HG03571 (cell line): Measurements from ENCODE around the gene DUOX2.
"Not testable (repeated sequence)": the region's sequence is repeated elsewhere in the genome, so short reads cannot be mapped to it uniquely, and the experiment has no call there.

ENCODE experiments used
- ATAC-seq: cut with Tn5 transposase; IDR thresholded peaks from one replicate; pipeline ENCODE4 v1.9.1; 2021; ENCODE audit not compliant: unreplicated experiment

DUOX2 gene

DNA sequence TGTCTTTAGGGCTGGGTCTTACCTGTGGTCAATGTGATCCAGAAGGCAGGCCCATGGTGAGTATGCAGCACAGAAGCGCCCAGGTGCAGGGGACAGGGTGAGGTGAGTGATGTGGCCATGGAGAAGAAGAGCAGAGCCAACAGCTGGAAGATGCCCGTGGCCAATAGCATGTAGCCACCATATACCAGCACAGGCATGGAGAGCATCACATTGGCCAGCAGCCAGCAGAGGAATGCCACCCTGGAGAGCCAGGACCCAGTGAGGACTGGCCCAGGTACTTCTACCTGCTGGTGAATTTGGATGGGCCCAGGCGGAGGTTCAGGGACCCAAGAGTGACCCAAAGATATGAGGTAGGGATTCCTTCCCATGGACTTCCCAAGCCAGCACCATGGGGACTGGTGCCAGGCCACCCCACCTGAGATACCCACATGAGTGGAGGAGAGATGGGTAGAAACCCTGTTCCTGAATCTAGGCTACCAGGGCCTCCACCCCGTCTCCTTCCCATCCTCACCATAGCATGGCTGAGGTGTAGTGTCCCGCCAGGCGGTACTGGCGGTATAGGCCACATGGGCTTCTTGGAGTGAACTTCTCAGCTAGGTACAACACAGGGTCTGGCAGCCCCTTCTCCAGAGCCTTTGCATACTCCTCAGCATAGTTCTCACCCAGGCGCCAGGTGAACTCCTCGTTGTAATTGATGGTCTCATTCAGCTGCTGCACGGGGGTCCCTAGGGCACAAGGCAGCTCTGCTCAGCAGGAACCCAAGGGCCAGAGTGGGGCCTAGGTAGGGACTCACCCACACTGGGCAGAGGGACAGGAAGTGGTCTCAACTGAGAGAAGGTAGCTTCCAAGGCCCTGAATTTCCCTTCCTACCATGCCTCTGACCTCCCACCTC, 6.4 kb upstream of the DUOX2 start:
- ATAC-seq, result no peak

- no peak for ATAC-seq
Measured at GRCh38 chr15:45118996-45119395, 5.0 kb upstream of the DUOX2 start.

DNA sequence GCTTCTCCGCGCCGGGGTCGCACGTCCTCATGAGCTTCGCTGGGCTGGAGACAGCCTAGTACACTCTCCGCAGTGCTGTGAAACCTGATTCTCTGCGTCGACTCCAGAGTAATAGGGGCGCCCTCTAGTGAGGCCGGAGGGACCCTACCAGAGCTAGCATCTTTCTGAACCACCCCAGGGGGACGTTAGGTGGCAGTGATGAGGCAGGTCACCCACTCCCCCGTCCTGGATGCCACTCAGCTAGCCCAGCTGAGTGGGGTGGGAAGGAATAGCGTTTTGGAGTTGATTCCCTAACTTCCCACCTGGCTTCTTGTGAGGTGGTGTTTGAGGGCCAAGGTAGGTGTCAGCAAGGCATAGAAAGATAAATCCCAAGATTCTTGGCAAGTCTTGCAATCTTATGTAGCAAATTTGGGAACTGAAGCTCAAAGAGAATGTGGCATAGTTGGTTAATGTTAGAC, 4.2 kb upstream of the DUOX2 start:
- peak; percentile 80 for ATAC-seq

GRCh38 chr15:45117308-45118130, 3.5 kb upstream of the DUOX2 start:
- no peak for ATAC-seq

DNA sequence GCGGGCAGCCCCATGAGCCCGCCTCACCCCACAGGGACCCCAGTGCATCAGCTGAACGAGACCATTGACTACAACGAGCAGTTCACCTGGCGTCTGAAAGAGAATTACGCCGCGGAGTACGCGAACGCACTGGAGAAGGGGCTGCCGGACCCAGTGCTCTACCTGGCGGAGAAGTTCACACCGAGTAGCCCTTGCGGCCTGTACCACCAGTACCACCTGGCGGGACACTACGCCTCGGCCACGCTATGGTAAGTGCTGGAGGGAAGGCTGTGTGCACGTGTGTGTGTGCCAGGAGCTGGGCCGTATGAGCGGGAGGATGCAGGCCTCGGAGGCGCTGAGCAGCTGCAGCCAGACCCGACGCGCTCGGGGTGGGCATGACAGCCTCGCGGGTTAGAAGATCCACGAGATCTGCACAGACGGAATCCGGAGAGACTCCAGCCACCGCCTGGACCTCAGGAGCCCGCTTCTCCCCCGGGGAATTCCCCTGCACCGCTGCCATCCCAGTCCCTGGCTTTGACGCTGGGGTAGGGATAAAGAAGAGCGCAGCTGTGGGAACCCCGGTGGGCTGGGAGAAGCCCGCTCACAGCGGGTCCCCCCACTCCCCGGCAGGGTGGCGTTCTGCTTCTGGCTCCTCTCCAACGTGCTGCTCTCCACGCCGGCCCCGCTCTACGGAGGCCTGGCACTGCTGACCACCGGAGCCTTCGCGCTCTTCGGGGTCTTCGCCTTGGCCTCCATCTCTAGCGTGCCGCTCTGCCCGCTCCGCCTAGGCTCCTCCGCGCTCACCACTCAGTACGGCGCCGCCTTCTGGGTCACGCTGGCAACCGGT, 2.7 kb upstream of the DUOX2 start:
- ATAC-seq, result no peak

- ATAC-seq, result no peak
Measured at GRCh38 chr15:45116006-45116481, 2.1 kb upstream of the DUOX2 start.

DNA sequence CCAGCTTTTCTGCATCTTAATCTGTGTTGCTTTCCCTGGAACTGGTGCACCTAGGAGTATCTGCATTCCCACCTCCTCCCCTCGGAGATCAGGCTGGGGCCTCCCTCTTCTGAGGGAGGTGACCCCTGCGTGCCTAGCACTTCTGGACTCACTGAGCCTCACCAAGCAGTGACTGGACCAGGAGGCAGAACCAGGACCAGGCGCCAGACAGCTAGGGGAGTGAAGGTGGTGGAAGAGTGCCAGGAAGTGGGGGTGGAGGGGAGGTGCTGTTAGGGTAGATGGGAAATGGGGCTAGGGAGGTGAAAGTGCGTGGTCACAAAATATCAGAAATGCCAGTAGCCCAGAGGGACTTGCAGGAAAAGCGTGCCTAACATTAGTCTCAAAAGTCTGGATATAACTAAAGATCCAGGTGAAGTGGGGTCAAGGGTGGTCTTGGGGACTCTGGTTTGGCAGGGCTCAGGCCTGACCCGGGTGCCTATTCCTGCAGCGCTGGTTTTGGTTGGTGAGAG, 1.4 kb upstream of the DUOX2 start:
- ATAC-seq, result no peak

DNA sequence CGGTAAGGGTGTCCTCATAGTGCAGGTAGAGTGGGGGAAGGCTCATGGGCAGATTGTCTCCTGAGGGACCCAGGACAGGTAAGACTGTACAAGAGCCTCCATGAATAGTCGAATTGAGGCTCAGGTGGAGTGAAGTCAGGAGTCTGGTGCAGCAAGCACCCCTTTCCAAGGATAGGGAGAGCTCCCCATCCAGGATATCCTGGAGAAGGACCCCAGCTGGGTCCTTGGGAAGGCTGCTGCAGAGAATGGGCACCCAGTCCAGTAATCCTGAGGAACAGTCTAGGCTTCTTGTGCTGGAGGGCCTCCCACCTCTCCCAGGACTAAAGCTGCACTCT, 746 bp upstream of the DUOX2 start:
- no peak for ATAC-seq

GRCh38 chr15:45113380-45113990, 487 bp downstream of the DUOX2 start:
- ATAC-seq, result no peak

DNA sequence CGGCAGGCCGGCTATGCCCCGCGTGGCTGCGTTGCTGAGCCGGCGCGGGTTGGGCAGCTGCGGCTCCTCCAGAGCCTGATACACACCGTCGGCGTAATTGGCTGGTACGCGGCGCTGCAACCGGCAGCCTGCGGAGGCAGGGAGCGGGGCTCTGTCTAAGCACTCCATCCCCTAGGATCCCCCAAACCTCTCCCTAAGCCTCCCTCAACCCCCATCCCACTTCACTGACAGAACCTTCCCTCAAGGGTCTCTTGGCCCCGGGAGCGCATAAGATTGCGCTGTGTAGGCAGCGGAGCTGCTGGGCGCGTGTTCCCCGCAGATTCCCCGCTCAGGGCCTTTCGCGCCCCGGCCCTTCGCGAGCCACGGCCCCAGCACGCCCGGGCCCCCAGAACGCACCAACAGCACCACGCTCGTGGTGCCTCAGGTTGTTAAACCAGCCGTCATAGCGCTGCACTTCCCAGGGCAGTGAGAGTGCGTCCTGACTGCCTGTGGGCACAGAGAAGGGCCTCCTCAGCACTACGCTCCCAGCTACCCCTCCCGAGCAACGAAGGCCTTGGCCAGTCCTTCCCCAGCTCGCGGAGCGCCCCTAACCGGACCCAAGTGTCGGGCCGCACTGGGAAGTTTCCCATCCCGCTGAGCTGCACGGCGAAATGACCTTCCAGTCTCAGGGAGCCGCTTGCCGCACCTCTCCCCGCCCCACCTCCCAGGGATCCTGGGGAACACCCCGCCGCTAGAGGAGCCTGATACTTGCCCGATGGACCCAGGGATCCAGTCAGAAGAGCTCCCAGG, 1.2 kb downstream of the DUOX2 start:
- ATAC-seq, result no peak

DNA sequence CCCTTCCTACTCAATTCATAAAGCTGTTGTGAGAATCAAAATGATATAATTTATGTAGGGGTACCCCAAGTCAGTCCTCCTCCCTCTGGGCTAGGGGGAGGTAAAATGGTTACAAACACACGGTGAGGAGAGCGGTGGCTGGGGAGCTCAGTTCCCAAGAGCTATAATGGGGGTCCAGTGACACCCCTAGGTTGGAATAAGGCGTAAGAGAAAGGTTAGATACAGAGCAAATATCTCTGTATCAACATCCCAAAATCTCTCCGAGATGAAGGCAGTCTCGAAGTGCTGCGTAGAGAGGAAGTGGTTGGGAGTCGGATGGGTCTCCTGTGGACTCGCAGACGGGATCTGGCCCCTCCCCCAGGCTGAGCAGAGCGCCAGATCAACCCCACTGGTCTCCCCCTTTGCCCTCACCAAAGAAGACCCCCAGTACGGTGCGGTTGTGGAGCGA, 1.8 kb downstream of the DUOX2 start:
- ATAC-seq, result no peak

DNA sequence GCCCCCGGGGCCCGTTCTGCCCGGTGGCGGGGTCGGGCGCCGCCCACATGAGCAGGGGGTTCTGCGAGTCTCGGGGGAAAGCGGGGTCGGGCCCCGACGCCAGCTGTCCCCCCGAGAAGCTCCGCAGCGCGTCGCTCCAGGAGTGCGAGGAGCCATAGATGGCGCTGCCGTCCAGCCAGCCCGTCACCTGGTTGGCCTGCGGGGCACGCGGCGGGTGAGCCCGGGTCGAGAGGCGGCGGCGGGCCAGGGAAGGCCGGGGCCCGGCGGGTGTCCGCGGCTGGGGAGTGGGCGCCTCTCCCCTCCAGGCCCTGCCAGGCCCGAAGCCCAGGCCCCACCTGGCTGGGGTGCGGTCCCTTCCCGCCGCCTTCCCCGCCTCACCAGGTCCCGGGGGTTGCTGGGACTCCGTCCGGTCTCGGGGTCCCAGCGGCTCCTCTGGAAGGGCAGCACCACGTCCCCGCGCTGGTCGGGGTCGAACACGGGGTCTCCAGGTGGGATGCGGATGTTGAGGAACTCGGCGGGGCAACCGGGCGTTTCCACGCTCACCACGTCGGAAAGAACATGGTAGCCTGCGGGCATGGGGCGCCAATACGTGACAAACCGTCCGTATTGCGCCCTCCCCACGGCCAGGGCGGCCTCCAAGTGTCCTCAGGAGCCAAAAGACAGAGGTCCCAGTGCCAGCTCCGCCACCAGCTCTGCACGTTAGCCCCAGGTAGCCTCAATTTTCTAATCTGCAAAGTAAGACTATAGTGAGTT, 2.4 kb downstream of the DUOX2 start:
- no peak for ATAC-seq

GRCh38 chr15:45110256-45110820, 3.6 kb downstream of the DUOX2 start:
- no peak for ATAC-seq

DNA sequence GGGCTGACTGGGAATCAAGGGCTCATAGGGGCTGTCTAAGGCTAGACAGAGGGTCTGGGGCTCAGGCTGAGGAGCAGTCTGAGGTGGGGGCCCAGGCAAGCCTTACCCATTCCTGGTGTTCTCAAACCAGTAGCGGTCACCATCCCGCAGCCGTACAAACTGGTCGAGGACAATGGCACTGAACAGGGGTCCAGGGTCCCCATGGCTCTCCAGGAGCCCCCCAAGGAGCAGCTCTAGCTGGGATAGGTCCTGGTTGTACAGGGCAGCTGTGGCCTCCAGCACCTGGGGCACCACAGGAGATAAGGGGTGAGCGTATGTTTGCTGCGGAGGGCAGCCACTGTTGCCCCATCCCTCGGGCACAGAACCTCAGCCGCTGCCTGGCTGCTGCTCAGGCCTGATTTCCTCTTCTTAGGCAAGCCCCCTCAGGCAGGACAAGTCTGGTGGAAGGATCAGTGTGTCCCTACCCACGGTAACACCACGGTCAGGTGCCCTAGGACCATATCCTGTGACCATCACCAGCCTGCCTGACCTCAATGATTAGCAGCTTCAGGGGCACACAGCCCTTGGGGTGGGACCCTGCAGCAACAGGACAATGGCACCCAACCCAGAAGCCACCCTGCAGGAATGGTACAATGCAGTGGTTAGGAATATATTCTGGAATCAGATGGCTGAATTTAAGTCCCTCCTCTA, 5.9 kb downstream of the DUOX2 start:
- ATAC-seq, result no peak

DNA sequence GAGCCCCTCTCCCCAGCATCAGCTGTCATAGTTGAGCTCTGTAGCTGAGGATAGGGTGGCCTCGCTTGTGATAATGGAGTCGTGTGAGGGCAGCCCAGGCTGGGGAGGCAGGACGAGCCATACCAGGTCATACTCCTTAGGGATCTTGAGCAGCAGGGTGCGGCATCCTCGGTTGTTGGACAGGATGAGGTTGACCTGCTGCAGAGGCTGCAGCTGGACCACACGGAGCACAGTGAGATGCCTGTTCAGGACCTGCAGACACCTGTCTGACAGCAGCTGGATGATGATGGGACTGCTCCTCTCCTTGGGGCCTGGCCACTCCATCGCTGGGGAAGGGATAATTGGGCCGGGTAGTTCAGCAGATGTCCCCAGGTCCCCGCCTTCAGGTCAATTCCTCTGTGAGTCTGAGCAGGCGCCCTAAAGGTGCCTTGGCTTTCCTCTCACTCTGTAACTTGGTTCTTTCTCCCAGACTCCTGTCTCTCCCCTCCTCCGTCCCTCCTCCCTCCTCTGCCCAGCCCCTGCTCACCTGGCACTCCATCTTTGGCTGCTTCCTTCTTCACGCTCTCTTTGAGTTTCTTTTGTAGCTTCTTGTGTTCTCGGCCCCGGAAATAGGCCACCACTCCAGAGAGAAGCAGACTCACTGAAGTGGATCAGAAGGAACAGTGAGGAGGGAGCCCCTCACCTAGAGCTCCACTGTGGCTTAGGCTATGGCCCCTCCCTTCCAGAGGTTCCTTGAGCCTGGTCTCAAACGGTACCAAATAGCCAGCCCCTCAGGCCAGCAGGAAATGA, 7.8 kb downstream of the DUOX2 start:
- no peak for ATAC-seq

- ATAC-seq, result no peak
Measured at GRCh38 chr15:45105586-45105985, 8.4 kb downstream of the DUOX2 start.

- not testable (repeated sequence) for ATAC-seq
Measured at GRCh38 chr15:45104170-45104569, 9.8 kb downstream of the DUOX2 start.
